Astrocyte of the hippocampus (primary cell): ENCODE results near the gene CHAD.

Source experiments
- DNase-seq: peaks from one replicate; pipeline ENCODE4 v3.0.0; 2011; ENCODE audit warnings: low read depth, low spot score

The CHAD gene, protein sequence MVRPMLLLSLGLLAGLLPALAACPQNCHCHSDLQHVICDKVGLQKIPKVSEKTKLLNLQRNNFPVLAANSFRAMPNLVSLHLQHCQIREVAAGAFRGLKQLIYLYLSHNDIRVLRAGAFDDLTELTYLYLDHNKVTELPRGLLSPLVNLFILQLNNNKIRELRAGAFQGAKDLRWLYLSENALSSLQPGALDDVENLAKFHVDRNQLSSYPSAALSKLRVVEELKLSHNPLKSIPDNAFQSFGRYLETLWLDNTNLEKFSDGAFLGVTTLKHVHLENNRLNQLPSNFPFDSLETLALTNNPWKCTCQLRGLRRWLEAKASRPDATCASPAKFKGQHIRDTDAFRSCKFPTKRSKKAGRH

DNA sequence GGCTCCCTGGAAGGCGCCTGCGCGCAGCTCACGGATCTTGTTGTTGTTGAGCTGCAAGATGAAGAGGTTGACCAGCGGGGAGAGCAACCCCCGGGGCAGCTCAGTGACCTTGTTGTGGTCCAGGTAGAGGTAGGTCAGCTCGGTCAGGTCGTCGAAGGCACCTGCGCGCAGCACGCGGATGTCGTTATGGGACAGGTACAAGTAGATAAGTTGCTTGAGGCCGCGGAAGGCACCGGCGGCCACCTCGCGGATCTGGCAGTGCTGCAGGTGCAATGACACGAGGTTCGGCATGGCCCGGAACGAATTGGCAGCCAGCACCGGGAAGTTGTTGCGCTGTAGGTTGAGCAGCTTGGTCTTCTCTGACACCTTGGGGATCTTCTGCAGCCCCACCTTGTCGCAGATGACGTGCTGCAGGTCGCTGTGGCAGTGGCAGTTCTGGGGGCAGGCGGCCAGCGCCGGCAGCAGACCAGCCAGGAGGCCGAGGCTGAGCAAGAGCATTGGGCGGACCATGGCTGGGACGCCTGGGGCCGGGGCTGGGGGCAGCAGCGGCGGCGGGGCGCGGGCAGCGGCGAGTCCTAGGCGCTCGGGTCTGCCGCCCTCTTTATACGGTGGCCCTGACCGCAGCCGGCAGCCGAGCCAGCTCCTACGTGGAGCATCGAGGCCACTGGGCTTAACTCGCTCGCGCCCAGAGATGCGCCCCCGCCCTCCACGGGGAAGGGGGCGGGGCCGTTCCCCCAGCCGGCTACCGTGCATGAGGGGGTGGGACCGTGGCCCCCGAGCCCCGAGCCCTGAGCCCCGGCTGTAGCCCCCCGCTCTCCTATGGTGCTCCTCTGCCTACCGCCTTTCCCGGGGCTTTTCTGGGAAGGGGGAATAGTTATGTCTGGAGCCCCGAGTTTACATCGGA lies at the start of gene CHAD:
TSS of gene CHAD (minus strand) at position 577 of the 904 bp plus-strand sequence. CDS start at position 510, 67 bp downstream.
- DNase-seq = peak; percentile 47

- DNase-seq = no peak
Observed at GRCh38 chr17:50517504-50518383, 49.1 kb upstream of the CHAD start.

DNA sequence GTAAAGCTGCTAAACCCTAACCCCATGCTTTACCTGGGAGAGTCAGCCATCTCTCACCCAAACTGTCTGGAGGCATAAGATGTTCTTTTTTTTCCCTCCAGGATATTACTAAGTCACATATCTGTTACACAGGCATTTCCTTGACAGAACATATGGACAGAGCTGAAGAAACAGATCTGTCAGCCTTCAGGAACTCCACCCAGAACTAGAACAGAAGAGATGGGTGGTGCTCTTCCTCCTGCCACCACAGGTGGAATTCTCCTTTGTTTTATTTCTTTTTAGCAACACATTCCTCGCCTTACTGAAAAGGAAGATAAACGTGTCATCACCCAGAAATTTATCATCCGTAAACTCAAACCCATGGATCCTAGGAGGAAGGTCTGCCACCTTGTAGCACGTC lies 48.3 kb upstream of the CHAD start:
- DNase-seq = no peak

GRCh38 chr17:50514936-50515702 lies 46.4 kb upstream of the CHAD start:
- peak; percentile 57 for DNase-seq

DNA sequence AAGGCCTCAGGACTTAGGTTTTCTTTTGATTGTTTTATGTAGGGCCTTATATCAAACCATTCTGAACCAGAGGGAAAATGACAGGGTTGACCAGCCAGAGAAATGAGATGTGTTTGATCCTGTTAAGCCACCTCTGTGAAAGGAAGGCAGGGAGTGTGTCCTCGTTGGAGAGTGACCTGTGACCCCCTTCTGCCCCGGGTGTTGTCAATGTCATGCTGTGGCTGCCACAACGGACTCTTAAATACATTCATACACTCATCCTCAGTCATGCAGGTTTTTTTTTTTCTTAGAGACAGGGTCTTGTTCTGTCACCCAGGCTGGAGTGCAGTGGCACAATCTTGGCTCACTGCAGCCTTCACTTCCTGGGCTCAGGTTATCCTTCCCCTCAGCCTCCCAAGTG lies 45.7 kb upstream of the CHAD start:
- no peak for DNase-seq

GRCh38 chr17:50513495-50513894 lies 44.8 kb upstream of the CHAD start:
- no peak for DNase-seq

DNA sequence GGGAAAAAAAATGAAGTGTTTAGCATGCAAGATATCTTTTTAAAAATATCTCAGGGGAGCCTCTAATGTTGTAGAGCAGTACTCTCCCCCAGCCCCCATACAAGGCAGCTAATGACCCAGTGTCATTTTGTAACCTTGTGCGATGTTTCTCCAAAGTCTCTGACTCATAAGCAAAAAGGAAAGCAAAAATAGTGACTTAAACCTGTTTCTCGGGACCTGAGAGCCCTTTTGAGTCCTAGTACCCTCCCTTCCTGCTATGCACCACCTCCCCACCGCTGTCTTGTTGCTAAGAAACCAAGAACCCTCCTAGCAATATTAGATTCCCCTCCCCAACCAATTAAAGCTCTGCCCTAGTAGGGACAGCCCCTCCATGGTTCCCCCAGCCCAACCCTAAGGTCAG lies 42.4 kb upstream of the CHAD start:
- no peak for DNase-seq

- no peak for DNase-seq
Observed at GRCh38 chr17:50508573-50509460, 40.1 kb upstream of the CHAD start.

DNA sequence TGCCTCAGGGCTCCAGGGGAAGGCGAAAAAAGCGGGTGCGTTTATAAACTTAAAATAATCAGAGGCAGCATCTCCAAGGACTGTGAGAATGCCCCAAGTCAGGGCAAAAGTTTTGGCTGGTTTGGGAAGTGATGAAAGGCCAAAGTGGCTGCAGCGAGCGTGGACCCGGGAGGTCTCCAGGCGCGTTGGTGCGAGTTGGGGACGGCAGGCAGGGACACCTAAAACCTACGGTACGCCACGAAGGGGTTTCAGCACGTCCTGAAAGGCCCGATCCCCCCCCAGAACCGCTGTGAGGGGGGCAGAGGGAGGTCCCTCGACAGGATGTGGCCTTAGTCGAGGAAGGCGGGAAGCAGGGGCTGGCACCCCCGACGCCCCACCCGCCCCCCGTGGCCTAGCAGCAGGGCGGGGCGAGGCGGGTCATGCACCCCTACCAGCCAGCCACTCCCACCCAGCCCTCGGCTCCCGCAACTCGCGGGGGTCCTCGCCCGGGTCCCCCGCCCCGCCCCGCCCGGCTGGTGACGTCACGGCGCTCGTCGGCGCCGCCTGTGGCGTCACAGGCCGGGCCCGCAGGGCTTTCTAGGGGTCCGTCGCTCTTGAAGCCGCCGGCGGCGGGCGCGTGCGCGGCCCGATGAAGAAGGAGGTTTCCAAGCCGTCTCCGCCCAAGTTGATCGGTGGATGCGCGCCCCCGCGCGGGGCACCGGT lies 39.3 kb upstream of the CHAD start, which contains the start of gene MYCBPAP:
TSS of gene MYCBPAP (plus strand) at position 569 of the 702 bp plus-strand sequence. CDS start 236 bp downstream, outside the sequence.
- DNase-seq = peak; percentile 91

- no peak for DNase-seq
Observed at GRCh38 chr17:50506298-50506697, 37.6 kb upstream of the CHAD start.

DNA sequence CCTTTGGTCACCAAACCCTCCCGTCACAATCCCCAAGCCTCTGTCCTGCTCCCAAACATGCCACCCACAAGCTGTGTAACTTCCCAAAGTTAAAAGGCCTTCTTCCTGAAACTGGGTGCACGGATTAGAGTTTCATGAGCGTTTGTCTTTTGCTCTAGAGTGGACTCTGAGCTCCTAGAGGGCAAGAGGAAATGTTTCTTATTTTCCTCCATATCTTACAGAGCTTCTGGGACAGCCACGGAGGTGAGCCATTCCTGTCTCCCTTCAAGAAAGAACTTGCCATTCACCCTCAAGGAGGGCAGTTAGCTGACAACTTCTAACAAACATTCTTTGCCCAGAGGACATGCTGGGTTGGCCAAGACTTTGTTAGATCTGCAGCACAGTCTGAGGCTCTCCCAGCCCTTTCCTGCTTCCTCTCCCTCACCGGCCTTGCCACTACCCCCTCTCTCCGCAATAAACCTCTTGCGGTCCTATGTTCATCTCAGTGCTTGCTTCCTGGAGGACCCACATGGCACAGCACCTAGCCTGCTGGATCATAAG lies 37.0 kb upstream of the CHAD start:
- DNase-seq = no peak

- no peak for DNase-seq
Observed at GRCh38 chr17:50502301-50502990, 33.8 kb upstream of the CHAD start.

DNA sequence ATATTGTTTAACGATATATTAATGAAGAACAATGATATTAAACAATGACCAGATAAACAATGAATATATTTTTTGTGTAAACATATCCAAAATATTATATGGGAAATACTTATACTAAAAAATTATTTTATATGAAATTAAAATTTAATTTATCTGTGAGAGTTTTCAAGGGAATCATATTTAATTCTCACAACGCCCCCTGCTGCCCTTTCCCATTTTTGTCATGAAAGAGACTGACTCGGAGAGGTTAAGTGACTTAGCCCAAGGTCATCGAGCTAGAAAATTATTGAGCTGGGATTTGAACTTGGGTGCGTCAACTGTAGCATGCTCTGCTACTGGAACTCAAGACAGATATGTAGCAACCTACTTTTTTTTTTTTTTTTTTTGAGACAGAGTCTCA lies 32.4 kb upstream of the CHAD start:
- DNase-seq = no peak

- no peak for DNase-seq
Observed at GRCh38 chr17:50499721-50500120, 31.0 kb upstream of the CHAD start.

DNA sequence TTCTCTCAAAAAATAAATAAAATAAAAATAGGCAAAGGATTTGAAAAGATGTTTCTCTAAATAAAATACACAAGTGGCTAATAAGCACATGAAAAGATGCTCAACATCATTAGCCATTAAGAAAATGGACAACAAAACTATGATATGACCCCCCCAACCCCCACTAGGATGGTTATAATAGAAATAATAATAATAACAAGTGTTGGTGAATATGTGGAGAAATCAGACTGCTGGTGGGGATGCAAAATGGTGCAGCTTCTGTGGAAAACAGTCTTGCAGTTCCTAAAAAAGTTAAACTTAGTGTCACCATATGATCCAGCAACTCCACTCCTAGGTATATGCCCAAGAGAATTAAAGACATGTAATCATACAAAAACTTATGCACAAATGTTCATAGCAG lies 30.6 kb upstream of the CHAD start:
- no peak for DNase-seq

- no peak for DNase-seq
Observed at GRCh38 chr17:50498021-50498874, 29.6 kb upstream of the CHAD start.

GRCh38 chr17:50495918-50496317 lies 27.2 kb upstream of the CHAD start:
- DNase-seq = peak; percentile 39
